Common myeloid progenitor, CD34-positive (primary cell): Measurements from ENCODE around the gene BLOC1S6.

Experiments used
- CTCF ChIA-PET: fragments of 350-600 bp; sonication (Branson Sonifier 250); formaldehyde crosslinking; loops from one replicate; lab custom pipeline; 2021; ENCODE audit warnings: antibody characterized with exemption; lab: Charles Lee
- POLR2A ChIA-PET: fragments of 350-600 bp; sonication (Branson Sonifier 250); formaldehyde crosslinking; loops from one replicate; lab custom pipeline; 2021; ENCODE audit warnings: antibody characterized with exemption; lab: Charles Lee
- DNase-seq, 3 donors: peaks; one replicate each; pipeline versions ENCODE4 v3.0.0 to v3.0.0-alpha.2; 2013
- H3K27ac ChIP-seq, 2 experiments: 1 replicate in 1 of 2; 2 replicates in 1 of 2; pipeline ENCODE4 v1.7.0; 2013; ENCODE audit warnings: inconsistent platforms in 2 of 2, low read length in 2 of 2, mild to moderate bottlenecking in 2 of 2, low read depth in 1 of 2, moderate library complexity in 1 of 2; ENCODE audit not compliant: severe bottlenecking in 2 of 2, insufficient read depth in 1 of 2, poor library complexity in 1 of 2
- H3K27me3 ChIP-seq, 5 experiments: replicated peaks in 2 of 5; 1 replicate in 3 of 5; 2 replicates in 2 of 5; pipeline versions ENCODE4 v1.6.1 to v1.7.0; 2013; ENCODE audit warnings: low read length in 4 of 5, mild to moderate bottlenecking in 2 of 5, moderate library complexity in 2 of 5, inconsistent platforms in 1 of 5; ENCODE audit not compliant: insufficient read depth in 5 of 5, control insufficient read depth in 4 of 5
- H3K36me3 ChIP-seq, 4 experiments: 1 replicate in 2 of 4; 2 replicates in 2 of 4; pipeline versions ENCODE4 v1.6.1 to v1.7.0; 2013; ENCODE audit warnings: low read length in 3 of 4, control low read depth in 1 of 4, mild to moderate bottlenecking in 1 of 4; ENCODE audit not compliant: control insufficient read depth in 4 of 4, insufficient read depth in 4 of 4
- H3K4me1 ChIP-seq, 4 experiments: 1 replicate in 3 of 4; 2 replicates in 1 of 4; pipeline versions ENCODE4 v1.6.1 to v1.7.1; 2013; ENCODE audit warnings: low read length in 3 of 4, mild to moderate bottlenecking in 3 of 4, control low read depth in 1 of 4, inconsistent platforms in 1 of 4, moderate library complexity in 1 of 4; ENCODE audit not compliant: control insufficient read depth in 4 of 4, insufficient read depth in 4 of 4; ENCODE audit errors: control extremely low read depth in 1 of 4
- H3K4me3 ChIP-seq, 7 experiments: 1 replicate in 4 of 7; 2 replicates in 3 of 7; pipeline versions ENCODE4 v1.5.1 to v1.7.0; 2013; ENCODE audit warnings: mild to moderate bottlenecking in 7 of 7, low read length in 6 of 7, moderate library complexity in 6 of 7, inconsistent platforms in 2 of 7, low read depth in 2 of 7, control low read depth in 1 of 7; ENCODE audit not compliant: insufficient read depth in 4 of 7, control insufficient read depth in 1 of 7; ENCODE audit errors: extremely low read depth in 1 of 7
- H3K9me3 ChIP-seq, 5 experiments: 1 replicate in 4 of 5; 2 replicates in 1 of 5; pipeline versions ENCODE4 v1.6.1 to v1.7.1; 2013; ENCODE audit warnings: low read length in 4 of 5, mild to moderate bottlenecking in 2 of 5, inconsistent platforms in 1 of 5, low read depth in 1 of 5, moderate library complexity in 1 of 5; ENCODE audit not compliant: control insufficient read depth in 4 of 5, insufficient read depth in 2 of 5; ENCODE audit errors: control extremely low read depth in 1 of 5
- WGBS: methylation state at CpG from one replicate; pipeline ENCODE4 v1.1.5; 2013; ENCODE audit not compliant: insufficient coverage; 5-methylcytosine and 5-hydroxymethylcytosine counted together

The BLOC1S6 gene

DNA sequence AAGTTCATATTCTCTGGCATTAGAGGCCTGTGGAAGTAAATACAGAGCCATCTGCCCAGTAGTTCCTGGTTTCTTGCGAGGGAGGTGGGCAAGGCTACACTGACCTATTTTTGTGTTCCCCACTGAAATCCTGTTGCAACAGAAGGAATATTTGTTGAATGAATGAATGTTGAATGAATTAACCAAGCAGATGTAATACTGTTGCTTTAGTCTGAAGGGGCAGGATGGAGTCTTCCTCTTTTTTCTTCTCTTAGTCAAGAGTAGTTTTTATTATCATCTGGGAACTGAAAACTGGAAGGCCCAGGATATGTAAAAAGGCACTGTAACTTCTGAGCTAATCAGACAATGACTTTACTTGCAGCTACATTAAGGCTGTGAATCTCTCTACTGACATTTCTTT, 17.1 kb downstream of the BLOC1S6 start:
- peaks cover 2 to 25% (median 19%) of the 10 kb centered on the region in 4 experiments for H3K36me3 ChIP-seq
- no peaks in the 10 kb centered on the region for H3K9me3 ChIP-seq
- ChIA-PET POLR2A (no interaction called here), CTCF (interaction anchor here (1.1 to 1.3 kb wide), 2 partner anchors 9 to 11 kb away, joined by 3 to 4 read pairs; no protein-coding TSS in a partner anchor)
- DNase-seq = no peak
- no peak overlapping the region for H3K27ac ChIP-seq
- H3K27me3 ChIP-seq = no peaks in the 10 kb centered on the region
- peaks cover 0 to 10% (median 2%) of the 10 kb centered on the region in 4 experiments for H3K4me1 ChIP-seq
- H3K4me3 ChIP-seq = no peak overlapping the region
- 100% methylated on average over 1 of the region's 1 CpG for WGBS

DNA sequence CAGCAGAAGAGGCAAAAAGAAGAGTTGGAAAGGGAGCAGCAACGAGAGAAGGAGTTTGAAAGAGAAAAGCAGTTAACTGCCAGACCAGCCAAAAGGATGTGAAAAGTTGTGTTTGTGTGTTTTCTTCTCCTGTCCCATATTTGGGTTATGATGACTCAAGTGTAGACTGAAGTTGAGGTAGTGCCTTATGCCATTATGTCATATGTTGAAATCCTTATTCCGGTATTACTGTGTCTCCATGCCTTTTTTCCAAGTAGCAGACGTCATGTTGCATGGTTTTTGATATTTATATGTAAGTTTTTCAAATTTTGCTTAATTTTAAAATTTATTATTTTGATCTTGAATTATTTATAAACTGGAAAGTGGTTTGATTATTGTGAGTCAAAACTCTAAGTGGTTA, 19.2 kb downstream of the BLOC1S6 start:
- Histone ChIP-seq H3K27ac (no peak overlapping the region), H3K4me1 (peaks cover 0 to 10% (median 2%) of the 10 kb centered on the region in 4 experiments), H3K4me3 (no peak overlapping the region), H3K9me3 (no peaks in the 10 kb centered on the region), H3K36me3 (peaks cover 2 to 25% (median 18%) of the 10 kb centered on the region in 4 experiments), H3K27me3 (no peaks in the 10 kb centered on the region)
- ChIA-PET CTCF (interaction anchor here (1.4 to 1.9 kb wide), 2 partner anchors 7 to 19 kb away, joined by 5 to 6 read pairs; partner anchors contain the start of gene BLOC1S6), POLR2A (no interaction called here)
- 100% methylated on average over 2 of the region's 3 CpGs for WGBS
- no peak for DNase-seq

DNA sequence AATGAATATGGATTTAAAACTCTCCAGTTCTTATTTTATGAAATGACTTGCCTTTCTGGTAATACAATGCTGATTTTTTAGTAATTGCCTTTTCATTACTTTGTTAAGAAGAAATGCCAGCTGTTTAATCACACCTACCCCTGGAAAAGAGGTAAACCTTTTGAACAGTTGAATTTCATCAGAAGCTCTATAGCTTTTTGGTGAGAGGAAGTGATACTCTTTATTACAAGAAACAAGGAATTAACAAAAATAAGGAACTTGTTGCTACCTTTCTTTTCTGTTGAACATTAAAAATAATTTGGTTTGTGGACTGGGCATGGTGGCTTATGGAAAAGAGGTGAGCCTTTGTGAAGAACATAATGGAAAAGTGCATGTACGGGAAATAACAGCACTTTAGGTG, 19.7 kb downstream of the BLOC1S6 start:
- no peak for DNase-seq
- CTCF ChIA-PET = interaction anchor here (1.0 to 1.9 kb wide), 3 partner anchors 20 to 178 kb away, joined by 3 to 6 read pairs (median 3); partner anchors contain the start of gene BLOC1S6
- POLR2A ChIA-PET = no interaction called here
- no CpG with 5 or more reads among the region's 1 CpG for WGBS
- Histone ChIP-seq H3K4me3 (no peak overlapping the region), H3K4me1 (peaks cover 0 to 10% (median 2%) of the 10 kb centered on the region in 4 experiments), H3K27ac (no peak overlapping the region), H3K9me3 (no peaks in the 10 kb centered on the region), H3K27me3 (no peaks in the 10 kb centered on the region), H3K36me3 (peaks cover 2 to 25% (median 18%) of the 10 kb centered on the region in 4 experiments)

DNA sequence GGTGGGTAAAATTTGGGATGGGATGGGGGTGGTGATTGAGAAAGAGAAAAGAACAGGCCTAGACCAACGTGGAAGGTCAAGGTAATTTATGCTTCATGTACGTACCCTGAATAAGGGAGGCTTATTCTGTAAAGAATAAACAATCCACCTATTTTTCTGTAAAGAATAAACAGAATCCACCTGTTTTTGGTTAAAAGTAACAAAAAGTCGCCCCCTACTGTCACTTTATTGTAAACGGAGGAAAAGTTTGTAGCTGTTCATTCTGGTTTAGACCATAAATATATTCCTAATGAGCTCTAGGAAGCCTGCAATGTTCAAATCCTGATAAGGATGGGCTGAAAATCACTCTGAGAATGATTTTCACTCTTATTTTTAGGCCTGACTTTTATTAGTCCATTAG, 24.1 kb downstream of the BLOC1S6 start:
- Histone ChIP-seq H3K36me3 (peaks cover 2 to 18% (median 7%) of the 10 kb centered on the region in 4 experiments), H3K4me1 (no peaks in the 10 kb centered on the region), H3K9me3 (no peaks in the 10 kb centered on the region), H3K4me3 (no peak overlapping the region), H3K27me3 (no peaks in the 10 kb centered on the region), H3K27ac (no peak overlapping the region)
- POLR2A ChIA-PET = no interaction called here
- peak in 2 of 3 donors; percentile 42 to 56 for DNase-seq
- 0% methylated on average over 1 of the region's 4 CpGs for WGBS
- CTCF ChIA-PET = interaction anchor here (0.9 to 4.7 kb wide), 12 partner anchors 9 to 197 kb away, joined by 3 to 76 read pairs (median 5); partner anchors contain the start of gene BLOC1S6

DNA sequence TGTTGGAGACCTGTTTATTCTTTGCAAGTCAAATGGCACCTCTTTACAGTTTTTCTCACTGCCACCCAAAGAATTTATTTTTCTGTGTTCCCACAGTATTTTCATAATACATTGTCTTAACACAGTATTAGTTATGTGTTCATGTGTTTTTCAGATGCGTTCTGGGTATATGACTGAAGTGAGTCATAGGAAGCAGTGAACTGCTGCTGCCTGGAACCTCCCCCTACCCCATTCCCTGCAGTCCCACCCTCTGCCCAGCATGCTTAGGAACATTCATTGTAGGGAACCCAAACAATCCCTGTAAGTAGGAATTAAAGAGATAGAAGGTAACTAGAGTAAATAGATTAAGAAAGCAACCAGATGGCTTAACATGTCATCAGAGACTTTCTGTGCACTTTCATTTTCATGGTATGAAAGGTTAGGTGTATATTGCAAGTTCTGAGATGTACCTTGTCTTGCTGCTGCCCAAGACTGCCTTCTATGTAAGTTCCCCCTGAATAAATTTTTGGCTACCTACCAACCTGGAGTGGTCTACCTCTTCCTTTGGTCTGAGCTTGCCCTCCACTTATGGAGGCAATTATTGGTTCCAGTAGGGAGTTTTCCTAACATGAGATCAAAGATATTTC, 25.7 kb downstream of the BLOC1S6 start:
- ChIA-PET POLR2A (no interaction called here), CTCF (interaction anchor here (0.6 to 4.7 kb wide), 21 partner anchors 10 to 214 kb away, joined by 3 to 76 read pairs (median 4); partner anchors contain the start of genes BLOC1S6 and SQOR)
- no peaks in the 10 kb centered on the region for H3K9me3 ChIP-seq
- WGBS = no CpG with 5 or more reads among the region's 1 CpG
- no peak for DNase-seq
- no peak overlapping the region for H3K27ac ChIP-seq
- H3K27me3 ChIP-seq = no peaks in the 10 kb centered on the region
- H3K4me3 ChIP-seq = no peak overlapping the region
- peaks cover 0 to 6% (median 2%) of the 10 kb centered on the region in 4 experiments for H3K36me3 ChIP-seq
- H3K4me1 ChIP-seq = no peaks in the 10 kb centered on the region

DNA sequence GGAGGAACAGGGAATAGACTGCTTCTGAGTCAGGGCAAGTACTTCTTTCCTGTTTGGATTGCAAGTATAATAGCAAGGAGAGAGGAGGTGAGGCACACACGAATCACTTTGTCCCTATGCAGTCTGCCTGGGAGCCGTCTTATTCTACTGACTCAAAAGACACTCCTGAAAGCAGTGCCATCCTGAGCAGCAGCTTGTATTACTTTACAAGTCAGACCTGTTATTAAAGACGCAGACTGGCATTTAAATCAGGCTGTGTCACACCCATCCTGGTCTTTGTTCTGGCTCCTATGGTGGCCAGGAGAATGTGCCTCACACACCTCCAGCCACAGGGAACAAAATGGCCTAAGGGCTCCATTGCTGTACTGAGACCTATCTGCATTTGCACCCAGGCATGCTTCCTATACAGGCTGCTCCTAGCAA, 29.7 kb downstream of the BLOC1S6 start:
- Histone ChIP-seq H3K4me1 (no peaks in the 10 kb centered on the region), H3K36me3 (no peaks in the 10 kb centered on the region), H3K27me3 (no peaks in the 10 kb centered on the region), H3K4me3 (no peak overlapping the region), H3K27ac (no peak overlapping the region), H3K9me3 (no peaks in the 10 kb centered on the region)
- DNase-seq = no peak
- CTCF ChIA-PET = interaction anchor here (0.9 to 2.4 kb wide), 3 partner anchors 21 to 184 kb away, joined by 3 to 16 read pairs (median 4); no protein-coding TSS in a partner anchor
- POLR2A ChIA-PET = interaction anchor here (0.6 kb wide), 1 partner anchor 95 kb away, joined by 4 read pairs; no protein-coding TSS in a partner anchor
- WGBS = 81% methylated on average over 3 of the region's 3 CpGs

DNA sequence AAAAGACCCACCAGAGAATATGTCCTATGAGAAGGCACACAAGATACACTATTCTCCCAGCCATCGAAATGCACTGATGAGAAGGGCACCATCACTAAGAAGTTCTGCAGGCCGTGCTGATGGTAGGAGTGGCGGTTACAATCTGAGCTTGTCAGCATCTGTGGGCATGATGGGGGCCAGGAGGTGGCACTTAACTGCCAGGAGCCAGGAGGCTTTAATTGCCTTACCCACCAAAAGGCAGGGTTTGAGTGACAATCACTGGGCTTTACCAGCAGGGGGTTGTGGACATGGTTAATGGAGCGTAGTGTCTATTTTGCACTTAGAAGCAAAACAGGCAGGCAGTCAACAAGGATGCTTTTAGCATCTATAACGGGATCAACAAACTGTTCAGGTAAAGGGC, 31.6 kb downstream of the BLOC1S6 start:
- ChIA-PET CTCF (no interaction called here), POLR2A (interaction anchor here (0.6 kb wide), 1 partner anchor 87 kb away, joined by 3 read pairs; no protein-coding TSS in a partner anchor)
- 100% methylated on average over 5 of the region's 5 CpGs for WGBS
- Histone ChIP-seq H3K27ac (no peak overlapping the region), H3K4me3 (no peak overlapping the region), H3K9me3 (no peaks in the 10 kb centered on the region), H3K4me1 (no peaks in the 10 kb centered on the region), H3K27me3 (peaks cover 0 to 1% (median 0%) of the 10 kb centered on the region in 5 experiments), H3K36me3 (no peaks in the 10 kb centered on the region)
- DNase-seq = peak; percentile 37 to 80 (median 67)
